Measurements from ENCODE around the gene CST9. TPM values are rescaled to one million over a fixed set of nuclear protein-coding genes. Genes with fewer than 3 reads are reported as not detected.

Gene CST9
- total and polyA plus RNA-seq, 2 experiments from 2014 or later, result not detected

DNA sequence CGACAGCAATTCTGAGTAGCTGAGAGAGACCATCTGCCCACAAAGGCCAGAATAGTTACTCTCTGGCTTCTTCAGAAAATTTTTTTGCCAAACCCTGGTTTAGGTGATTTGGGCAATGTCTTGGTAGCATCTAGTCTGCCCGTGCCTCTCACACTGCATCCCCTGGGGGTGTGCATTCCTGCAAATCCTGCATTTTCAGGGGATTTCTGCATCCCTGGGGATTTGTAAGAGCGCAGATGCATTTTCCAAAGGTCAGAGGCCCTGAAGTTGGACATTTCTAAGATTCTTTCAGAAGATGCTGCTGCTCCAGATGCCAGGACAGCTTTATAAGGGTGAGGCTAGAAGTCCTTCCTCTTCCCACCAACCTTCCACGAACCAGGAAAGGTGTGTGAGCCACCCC lies 4.0 kb downstream of the CST9 start:
- no peaks in the 10 kb centered on the region for H3K4me1 ChIP-seq (ENCODE audit: insufficient read depth)
- 65% methylated on average over 4 of the region's 4 CpGs for WGBS (ENCODE audit: low lambda C conversion rate, missing lambda C conversion rate)
- no peak for DNase-seq (ENCODE audit: low spot score)
- no peaks in the 10 kb centered on the region for H3K79me2 ChIP-seq
- H3K4me2 ChIP-seq, result no peak overlapping the region
- no peak overlapping the region for H3K4me3 ChIP-seq
- TF ChIP-seq EZH2phosphoT487 (IDR thresholded peaks at IDR 0.05; ENCODE audit: low read depth, severe bottlenecking, unreplicated experiment), result no peak
- no peak for TF ChIP-seq EZH2 (IDR thresholded peaks at IDR 0.05; ENCODE audit: borderline replicate concordance)
- TF ChIP-seq, protein P1, sequence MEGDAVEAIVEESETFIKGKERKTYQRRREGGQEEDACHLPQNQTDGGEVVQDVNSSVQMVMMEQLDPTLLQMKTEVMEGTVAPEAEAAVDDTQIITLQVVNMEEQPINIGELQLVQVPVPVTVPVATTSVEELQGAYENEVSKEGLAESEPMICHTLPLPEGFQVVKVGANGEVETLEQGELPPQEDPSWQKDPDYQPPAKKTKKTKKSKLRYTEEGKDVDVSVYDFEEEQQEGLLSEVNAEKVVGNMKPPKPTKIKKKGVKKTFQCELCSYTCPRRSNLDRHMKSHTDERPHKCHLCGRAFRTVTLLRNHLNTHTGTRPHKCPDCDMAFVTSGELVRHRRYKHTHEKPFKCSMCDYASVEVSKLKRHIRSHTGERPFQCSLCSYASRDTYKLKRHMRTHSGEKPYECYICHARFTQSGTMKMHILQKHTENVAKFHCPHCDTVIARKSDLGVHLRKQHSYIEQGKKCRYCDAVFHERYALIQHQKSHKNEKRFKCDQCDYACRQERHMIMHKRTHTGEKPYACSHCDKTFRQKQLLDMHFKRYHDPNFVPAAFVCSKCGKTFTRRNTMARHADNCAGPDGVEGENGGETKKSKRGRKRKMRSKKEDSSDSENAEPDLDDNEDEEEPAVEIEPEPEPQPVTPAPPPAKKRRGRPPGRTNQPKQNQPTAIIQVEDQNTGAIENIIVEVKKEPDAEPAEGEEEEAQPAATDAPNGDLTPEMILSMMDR (IDR thresholded peaks at IDR 0.05; ENCODE audit: poor library complexity), result no peak
- H3K9me3 ChIP-seq (ENCODE audit: low read depth), result no peaks in the 10 kb centered on the region
- H3K36me3 ChIP-seq (replicated peaks; ENCODE audit: insufficient read depth, low read depth), result no peaks in the 10 kb centered on the region
- no peaks in the 10 kb centered on the region for H4K20me1 ChIP-seq (ENCODE audit: insufficient read depth, poor library complexity, severe bottlenecking)
- no peak overlapping the region for H2AFZ ChIP-seq
- no peaks in the 10 kb centered on the region for H3K27me3 ChIP-seq
- H3K9me2 ChIP-seq (replicated peaks; ENCODE audit: insufficient read depth), result no peaks in the 10 kb centered on the region
- no peak overlapping the region for H3K27ac ChIP-seq

DNA sequence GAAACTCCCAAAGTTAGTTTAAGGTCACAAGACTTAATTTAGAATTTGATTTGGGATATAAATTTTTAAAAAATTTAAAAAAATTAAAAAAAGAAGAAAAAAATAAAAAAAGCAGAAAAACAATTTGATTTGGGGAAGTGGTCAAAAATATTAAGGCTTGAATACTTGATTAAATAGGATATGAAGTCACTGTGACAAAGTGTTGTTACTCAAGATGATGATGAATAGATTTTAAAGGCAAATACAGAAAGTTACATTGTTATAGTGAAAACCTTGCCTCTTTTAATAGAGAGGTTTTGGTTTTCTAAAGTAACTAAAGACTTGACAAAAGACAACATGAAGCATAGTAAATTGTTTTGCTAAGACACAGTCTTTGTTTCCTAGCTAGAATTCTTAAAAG lies 7.2 kb downstream of the CST9 start:
- Histone ChIP-seq H4K20me1 (ENCODE audit: insufficient read depth, poor library complexity, severe bottlenecking) (no peaks in the 10 kb centered on the region), H3K36me3 (replicated peaks; ENCODE audit: insufficient read depth, low read depth) (no peaks in the 10 kb centered on the region), H3K79me2 (no peaks in the 10 kb centered on the region), H3K4me3 (no peak overlapping the region), H3K27ac (no peak overlapping the region), H3K9me3 (ENCODE audit: low read depth) (no peaks in the 10 kb centered on the region), H2AFZ (no peak overlapping the region), H3K4me2 (no peak overlapping the region), H3K4me1 (ENCODE audit: insufficient read depth) (no peaks in the 10 kb centered on the region), H3K9me2 (replicated peaks; ENCODE audit: insufficient read depth) (no peaks in the 10 kb centered on the region), H3K27me3 (no peaks in the 10 kb centered on the region)
- TF ChIP-seq, protein P1 (IDR thresholded peaks at IDR 0.05; ENCODE audit: poor library complexity), result no peak
- TF ChIP-seq EZH2phosphoT487 (IDR thresholded peaks at IDR 0.05; ENCODE audit: low read depth, severe bottlenecking, unreplicated experiment) (no peak), EZH2 (IDR thresholded peaks at IDR 0.05; ENCODE audit: borderline replicate concordance) (no peak)
- no peak for DNase-seq (ENCODE audit: low spot score)

DNA sequence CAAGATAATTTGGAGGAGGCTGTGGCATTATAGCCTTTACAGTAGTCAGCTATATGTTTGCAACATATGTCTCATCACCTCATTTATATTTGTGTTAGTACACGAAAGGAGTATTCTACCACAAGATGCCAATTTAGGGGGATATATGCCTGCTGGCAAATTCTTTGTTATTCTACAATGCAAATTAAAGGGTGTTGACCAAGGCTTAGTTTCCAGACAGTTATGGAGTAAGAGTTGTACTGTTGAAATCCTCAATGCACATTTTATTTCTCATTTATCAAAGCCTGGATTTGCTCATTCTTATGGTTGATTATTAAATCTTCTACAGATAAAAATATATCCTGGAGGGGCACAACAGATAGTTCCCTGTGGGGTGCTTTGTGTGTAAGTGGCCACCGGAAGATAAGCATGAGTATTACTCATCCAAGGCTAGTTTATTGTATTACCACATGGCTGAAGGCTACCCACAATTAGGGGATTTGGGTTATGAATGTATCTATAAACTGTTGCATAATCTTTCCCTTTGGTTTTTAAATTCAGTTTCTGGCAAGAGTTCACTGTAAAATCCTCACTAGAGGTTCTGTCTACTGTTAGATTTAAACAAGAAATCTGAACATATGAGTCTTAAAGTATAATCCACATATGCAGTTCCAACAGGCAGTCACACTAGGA lies 9.0 kb downstream of the CST9 start:
- WGBS (ENCODE audit: low lambda C conversion rate, missing lambda C conversion rate), result 54% methylated on average over 2 of the region's 2 CpGs
- H3K27ac ChIP-seq, result no peak overlapping the region
- TF ChIP-seq EZH2 (IDR thresholded peaks at IDR 0.05; ENCODE audit: borderline replicate concordance) (no peak), EZH2phosphoT487 (IDR thresholded peaks at IDR 0.05; ENCODE audit: low read depth, severe bottlenecking, unreplicated experiment) (no peak)
- TF ChIP-seq, protein P1 (IDR thresholded peaks at IDR 0.05; ENCODE audit: poor library complexity), result no peak

More for the DNA sequence above, 9.0 kb downstream of the CST9 start:
- H3K4me3 ChIP-seq, result no peak overlapping the region
- H2AFZ ChIP-seq, result no peak overlapping the region
- H3K4me2 ChIP-seq, result no peak overlapping the region
- no peaks in the 10 kb centered on the region for H3K9me3 ChIP-seq (ENCODE audit: low read depth)
- no peaks in the 10 kb centered on the region for H3K9me2 ChIP-seq (replicated peaks; ENCODE audit: insufficient read depth)
- no peaks in the 10 kb centered on the region for H3K79me2 ChIP-seq
- DNase-seq (ENCODE audit: low spot score), result no peak
- H4K20me1 ChIP-seq (ENCODE audit: insufficient read depth, poor library complexity, severe bottlenecking), result no peaks in the 10 kb centered on the region
- H3K36me3 ChIP-seq (replicated peaks; ENCODE audit: insufficient read depth, low read depth), result no peaks in the 10 kb centered on the region
- no peaks in the 10 kb centered on the region for H3K4me1 ChIP-seq (ENCODE audit: insufficient read depth)
- no peaks in the 10 kb centered on the region for H3K27me3 ChIP-seq

Data from hepatocyte (in vitro differentiated cells).